GM18861 (cell line): ENCODE data around the gene CXCL16.

ENCODE experiments used
- ATAC-seq: cut with Tn5 transposase; IDR thresholded peaks from one replicate; pipeline ENCODE4 v1.9.1; 2021; ENCODE audit not compliant: unreplicated experiment

The CXCL16 gene, protein sequence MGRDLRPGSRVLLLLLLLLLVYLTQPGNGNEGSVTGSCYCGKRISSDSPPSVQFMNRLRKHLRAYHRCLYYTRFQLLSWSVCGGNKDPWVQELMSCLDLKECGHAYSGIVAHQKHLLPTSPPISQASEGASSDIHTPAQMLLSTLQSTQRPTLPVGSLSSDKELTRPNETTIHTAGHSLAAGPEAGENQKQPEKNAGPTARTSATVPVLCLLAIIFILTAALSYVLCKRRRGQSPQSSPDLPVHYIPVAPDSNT

DNA sequence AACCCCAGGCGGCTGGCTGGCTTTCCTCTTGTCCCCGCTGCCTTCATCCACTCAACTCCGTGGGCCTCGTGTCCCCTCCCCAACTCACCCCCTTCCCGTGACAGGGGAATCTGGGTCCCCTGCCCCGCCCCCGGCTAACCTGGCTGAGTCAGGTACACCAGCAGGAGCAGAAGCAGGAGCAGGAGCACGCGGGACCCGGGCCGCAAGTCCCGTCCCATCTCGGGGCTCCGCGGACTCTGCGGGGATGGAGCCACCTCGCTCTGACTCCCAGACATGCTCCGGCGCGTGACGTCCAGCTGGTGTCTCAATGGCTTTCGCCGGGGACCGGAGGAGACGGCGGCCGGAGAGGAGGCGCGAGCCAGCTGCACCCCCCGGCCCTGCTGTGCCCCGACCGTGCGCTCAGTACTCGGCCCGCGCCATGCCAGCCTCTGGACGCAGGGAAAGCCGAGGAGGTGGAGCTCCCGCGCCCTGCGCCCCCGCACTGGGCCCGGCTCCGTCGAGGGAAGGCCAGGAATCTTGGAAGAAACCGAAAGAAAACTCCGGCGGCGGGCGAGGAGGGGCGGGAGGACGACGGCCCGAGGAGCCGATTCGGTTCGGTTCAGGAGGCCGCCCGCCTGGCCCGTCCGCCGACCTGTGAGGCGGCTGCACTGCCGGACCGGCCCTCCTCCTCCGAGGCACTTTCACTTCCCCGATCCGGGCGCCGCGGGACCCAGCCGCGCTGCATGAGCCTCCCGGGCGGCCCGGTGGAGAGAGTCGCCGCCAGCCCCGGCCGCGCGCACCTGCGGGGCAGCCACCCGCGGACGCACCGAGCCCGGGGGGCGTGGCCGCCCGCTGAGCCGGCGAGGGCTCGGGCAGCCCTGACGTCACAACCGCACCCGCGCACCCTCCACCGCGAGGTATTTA is at the start of gene CXCL16, which contains the start of gene ZMYND15:
Gene CXCL16, minus strand, starts transcription at position 807 of the 903 bp plus-strand sequence. Its CDS starts 589 bp downstream, at position 218.
Gene ZMYND15, plus strand, starts transcription at position 712 of the 903 bp plus-strand sequence. CDS start 716 bp downstream, outside the sequence.
- ATAC-seq: no peak

DNA sequence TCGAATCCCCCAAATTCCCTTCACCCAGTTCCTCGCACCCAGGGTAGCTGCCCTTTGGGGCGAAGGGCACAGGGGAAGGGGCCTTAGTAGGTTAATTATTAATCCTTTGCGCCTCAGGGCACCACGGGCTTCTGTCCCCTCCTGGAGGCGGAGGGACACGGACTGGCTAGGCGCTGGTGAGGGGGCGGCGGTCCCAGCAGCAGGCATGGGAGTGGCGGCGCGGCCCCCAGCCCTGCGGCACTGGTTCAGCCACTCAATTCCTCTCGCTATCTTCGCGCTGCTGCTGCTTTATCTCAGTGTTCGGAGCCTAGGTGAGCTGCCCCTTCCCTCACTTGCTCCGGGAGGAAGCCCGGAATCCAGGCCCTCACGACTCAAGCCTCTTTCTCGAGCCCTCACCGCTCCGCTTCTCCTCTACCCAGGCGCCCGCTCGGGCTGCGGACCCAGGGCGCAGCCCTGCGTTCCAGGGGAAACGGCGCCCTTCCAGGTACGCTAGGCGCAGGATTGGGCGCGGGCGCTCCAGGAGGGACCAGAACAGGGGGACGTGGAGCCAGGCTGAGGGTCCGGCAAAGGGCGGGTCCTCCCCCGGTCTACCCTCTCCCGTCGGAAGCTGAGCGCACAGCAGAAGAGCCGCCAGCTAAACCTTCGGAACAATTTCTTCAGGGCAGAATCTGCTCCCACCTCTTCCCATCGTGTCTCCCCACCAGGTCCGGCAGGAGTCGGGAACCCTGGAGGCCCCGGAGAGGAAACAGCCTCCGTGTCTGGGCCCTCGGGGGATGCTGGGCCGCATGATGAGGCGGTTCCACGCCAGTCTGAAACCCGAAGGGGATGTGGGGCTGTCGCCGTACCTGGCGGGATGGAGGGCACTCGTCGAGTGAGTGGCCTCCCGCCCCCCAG is 49.3 kb upstream of the CXCL16 start, which contains the start of gene GLTPD2:
Gene GLTPD2, plus strand, starts transcription at position 158 of the 894 bp plus-strand sequence. Its CDS starts 48 bp downstream, at position 206.
- no peak for ATAC-seq

DNA sequence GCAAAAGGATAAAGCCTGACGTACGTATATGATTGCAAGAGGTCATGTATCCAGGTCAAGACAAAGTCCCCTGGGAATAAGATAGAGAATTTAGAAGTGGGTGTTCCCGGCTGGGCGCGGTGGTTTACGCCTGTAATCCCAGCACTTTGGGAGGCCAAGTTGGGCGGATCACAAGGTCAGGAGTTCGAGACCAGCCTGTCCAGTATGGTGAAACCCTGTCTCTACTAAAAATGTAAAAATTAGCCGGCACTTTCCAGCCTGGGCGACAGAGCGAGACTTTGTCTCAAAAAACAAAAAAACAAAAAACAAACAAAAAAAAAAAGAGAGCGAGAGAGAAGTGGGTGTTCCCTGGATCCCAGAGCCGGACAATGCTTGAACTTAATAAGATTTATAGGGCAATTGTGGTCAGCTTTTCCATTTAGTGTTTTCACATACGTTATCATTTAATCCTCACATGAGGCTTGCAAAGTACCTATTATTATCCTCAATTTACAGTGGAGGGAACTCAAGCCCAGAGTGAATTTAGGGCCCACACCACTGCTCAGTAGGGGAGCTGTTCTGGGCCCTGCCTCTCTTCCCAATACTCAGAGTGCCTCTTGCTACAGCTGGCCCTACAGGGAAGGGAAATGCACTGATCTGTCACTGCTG is 48.6 kb upstream of the CXCL16 start:
- no peak for ATAC-seq

DNA sequence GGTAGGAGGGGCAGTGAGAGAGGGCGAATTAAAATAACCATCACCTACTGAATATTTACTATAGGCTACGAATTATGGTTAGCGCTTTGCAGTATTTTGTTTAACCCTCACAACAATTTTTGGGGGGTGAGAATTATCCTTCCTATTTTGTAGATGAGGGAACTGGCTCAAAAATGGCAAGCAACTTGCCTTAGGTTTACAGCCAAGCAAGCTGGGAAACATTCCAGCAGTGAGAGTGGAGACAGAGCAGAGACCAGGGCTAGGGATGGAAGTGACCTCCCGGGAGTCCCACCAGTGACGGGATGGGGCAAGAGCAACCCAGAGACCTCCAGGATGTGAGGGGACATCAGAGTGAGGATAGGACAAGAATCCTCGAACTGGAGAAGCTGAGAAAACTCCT is 46.8 kb upstream of the CXCL16 start:
- no peak for ATAC-seq

DNA sequence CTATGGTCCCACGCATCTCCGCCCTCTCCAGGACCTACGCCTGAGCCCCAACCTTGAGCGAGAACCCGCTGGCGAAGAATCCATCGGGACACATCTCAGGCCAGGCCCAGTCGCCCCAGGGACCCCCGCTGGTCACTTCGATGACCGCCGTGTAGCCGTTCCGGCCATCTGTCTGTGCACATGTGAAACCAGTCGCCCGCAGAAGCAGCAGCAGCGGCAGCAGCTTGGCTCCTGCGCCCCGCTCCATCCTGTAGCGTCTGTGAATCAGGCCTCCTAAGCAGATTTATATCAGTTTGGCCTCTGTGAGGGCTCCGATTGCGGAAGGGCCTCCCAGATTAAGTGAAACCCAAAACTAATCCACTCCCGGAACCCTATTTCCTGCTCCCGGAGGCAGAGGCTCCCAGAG is 46.4 kb upstream of the CXCL16 start, which contains the start of gene VMO1:
Gene VMO1, minus strand, starts transcription at position 259 of the 406 bp plus-strand sequence. Its CDS starts 12 bp downstream, at position 247.
- no peak for ATAC-seq

DNA sequence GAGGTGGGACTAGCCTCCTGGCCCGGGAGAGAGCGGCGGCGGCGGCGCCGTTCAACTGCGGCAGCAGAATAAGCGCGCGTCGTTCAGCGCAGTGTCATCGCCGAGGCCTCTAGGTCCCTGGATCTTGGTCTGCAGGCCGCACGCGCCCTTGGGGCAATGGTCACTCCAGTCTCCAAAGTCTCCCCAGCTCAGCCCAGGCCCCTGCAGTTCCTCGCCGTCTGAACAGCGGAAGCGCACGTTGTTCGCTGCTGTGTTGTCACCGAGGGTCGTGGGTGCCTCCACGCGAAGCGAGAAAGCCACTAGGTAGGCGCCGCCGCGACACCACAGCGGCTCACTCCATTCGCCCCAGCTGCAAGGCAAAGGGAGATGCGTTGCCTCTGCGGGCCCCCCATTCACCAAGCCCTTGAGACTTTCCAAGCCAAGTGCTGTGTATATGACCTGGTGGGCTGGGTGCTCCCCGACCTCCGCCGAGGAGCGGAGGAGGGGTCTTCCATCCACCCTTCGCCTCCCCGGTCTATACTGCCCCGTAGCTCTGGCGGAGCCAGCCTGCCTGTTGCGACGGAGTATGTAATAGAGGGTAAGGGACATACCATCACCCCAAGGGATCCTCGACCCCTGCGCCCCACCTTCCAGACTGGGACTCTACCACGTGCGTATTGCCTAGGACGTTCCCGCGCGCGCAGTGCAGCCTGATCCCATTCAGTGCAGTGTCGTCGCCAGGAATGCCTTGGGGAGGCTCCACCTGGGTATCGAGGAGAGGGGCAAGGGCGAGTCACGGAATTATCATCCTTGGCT is 45.8 kb upstream of the CXCL16 start:
- ATAC-seq: no peak

DNA sequence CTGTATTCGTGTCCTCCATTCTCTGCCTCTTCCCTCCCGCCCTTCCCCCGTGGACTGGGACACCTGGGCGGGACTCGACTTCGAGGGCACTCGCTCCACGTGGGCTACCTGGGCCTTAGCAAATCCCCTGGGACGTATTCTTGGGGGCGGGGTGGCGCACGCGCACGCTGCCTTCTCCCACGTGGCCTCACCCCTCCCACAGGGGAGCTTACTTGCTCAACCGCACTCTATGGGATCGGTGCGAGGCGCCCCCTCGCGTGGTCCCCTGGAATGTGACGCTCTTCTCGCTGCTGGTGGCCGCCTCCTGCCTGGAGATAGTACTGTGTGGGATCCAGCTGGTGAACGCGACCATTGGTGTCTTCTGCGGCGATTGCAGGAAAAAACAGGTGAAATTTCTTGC is 42.9 kb upstream of the CXCL16 start:
- no peak for ATAC-seq

DNA sequence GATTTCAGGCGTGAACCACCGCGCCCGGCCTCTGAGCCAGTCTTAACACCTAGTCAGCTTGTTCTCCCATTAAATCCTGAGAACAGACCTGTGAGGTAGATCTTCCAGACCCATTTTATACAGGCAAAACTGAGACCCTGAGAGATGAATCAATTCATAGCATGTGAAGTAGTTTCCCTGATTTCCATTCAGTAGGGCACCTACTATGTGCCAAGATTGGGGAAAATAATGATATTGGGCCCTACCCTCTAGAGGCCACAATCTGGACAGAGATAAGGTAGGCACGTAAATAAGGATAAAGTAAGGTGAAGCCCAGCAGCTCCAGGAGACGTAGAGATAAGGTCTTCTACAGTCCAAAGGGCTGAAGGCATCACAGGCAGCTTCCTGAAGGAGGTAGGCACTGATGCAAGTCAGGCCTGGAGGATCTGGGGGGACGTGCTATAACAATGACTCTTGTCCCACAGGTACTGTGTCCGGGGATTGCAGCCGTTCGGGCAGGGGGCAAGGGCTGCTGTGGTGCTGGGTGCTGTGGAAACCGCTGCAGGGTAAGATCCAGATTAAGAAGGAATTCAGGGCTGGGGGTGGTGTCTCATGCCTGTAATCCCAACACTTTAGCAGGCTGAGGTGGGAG is 40.7 kb upstream of the CXCL16 start:
- ATAC-seq: no peak

DNA sequence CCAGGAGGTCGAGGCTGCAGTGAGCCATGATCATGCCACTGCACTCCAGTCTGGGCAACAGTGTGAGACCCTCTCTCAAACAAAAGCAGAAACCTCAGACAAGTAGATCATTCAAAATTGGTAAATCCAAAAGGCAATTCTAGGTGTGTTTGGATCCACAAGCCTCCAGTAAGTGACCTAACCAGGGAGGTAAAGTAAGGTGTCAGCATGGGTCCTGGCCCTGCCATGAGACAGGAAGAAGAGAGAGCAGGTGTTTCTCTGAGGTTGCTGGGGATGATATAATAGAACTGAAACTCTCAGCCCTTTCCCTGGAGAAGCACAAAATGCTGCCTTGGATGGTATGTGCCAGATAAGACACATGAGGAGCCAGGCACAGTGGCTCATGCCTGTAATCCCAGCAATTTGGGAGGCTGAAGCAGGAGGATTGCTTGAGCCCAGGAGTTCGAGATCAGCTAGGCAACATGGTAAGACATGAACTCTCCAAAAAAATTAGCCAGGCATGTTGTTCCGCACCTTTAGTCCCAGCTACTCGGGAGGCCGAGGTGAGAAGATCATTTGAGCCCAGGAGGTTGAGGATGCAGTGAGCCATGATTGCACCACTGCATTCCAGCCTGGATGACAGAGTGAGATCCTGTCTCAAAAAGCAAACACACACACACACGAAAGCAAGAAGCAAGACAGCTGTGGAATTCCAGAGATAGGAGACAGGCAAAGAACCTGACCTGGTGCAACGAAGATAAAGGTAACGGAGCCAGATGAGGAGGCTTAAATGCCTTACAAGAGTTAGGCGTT is 38.4 kb upstream of the CXCL16 start:
- no peak for ATAC-seq

DNA sequence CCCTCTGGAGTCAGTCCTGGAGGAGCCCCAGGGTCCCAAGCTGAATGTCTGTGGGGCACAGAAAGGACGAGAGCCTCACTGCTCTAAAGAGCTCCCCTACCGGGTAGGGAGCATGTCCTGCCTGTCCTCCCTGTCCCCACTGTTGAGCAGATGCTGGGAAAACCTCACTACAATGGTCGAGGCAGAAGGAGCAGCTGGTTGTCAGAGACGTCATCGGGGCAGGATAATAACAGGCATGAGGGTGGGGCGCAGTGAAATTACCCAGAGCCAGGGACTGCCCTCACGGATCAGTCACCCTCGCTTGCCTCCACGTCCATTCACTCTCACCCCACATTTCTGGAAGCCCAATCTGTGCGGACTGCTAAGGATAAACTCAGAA is 32.5 kb upstream of the CXCL16 start:
- ATAC-seq: no peak

DNA sequence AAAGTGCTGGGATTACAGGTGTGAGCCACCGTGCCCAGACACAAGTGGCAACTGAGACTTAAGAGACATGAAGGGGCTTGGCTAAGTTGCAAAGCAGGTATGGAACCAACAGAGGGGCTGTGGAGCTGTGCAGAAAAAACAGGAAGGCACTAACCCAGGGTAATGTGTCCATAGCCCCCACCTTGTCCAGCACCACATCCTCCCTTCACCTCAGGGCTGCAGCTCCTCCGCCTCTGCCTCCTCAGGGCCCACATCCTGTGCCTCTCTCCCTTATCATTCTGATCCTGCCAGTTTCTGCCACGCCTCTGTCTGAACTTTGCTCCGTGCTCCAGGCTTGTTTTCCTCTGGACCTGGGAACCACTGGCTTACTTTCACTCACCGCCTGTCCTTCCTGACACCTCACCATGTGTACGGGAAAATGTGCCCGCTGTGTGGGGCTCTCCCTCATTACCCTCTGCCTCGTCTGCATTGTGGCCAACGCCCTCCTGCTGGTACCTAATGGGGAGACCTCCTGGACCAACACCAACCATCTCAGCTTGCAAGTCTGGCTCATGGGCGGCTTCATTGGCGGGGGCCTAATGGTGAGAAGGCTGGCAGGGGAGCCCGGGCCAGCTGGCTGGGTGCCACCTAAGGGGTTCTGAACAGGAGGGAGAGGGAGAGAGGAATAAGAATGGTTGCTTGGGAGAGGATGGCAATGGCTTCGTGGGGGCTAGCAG is 31.9 kb upstream of the CXCL16 start, which contains the start of gene TM4SF5:
Gene TM4SF5, plus strand, starts transcription at position 368 of the 716 bp plus-strand sequence. Its CDS starts 37 bp downstream, at position 405.
- no peak for ATAC-seq

DNA sequence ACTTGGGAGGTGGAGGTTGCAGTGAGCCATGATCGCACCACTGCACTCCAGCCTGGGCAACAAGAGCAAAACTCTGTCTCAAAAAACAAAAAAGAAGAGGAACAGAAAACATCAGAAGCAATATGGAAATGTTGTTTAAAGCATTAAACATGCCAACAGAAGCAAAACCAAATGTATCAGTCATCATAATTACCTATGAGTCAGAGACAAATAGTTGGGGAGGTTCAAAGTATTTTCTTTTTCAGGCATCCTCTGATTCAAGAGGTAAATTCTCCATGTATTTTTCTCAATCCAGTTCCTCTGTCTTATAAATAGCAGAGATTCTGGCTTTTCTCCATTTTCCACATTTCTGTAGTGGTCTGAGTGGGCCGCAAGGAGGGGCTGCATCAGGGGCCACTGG is 29.9 kb upstream of the CXCL16 start:
- no peak for ATAC-seq

DNA sequence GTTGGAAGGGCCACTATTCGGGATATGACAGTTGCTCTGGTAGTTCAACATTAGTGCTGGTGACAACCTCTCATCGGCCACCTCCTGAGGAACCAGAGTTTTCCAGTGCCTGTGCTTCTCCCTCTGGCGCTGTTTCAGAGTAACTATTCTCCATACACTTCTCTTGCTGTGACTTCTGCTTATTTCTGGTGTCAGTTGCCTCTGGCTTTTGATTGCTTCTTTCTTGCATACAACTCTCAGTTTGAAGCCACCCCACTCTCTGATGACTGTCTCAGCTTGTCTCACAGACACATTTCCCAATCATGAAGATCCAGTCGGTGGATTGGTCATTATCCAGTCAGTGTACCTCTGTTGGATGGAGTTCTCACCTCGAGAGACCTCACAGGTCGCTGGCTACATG is 28.6 kb upstream of the CXCL16 start:
- ATAC-seq: no peak

DNA sequence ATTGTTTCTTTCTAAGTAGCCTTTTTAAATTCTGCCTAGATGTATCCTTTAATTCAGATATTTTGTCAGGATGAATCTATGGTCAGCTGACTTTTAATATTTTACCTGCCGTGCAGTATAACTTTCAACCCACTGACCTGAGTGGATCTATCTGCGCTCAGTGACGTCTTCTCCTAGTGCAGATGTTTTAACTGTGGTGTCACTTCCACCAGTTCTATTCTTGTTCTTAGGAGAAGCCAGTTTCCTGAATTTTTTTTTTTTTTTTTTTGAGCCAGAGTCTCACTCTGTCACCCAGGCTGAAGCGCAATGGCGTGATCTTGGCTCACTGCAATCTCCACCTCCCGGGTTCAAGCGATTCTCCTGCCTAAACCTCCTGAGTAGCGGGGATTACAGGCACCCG is 27.0 kb upstream of the CXCL16 start:
- ATAC-seq: no peak

DNA sequence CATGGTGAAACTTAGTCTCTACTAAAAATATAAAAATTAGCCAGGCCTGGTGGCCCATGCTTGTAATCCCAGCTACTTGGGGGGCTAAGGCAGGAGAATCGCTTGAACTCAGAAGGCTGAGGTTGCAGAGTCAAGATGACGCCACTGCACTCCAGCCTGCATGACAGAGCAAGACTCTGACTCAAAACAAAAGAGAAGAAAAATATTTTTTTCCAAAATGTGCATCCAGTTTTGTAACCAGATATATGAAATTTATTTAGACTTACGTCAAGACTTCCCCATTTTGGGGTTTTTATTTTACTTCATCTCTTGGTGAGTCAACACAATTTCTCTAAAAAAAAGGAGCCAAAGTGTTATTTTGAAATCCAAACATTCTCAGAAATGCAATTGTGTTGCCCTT is 26.5 kb upstream of the CXCL16 start:
- no peak for ATAC-seq

DNA sequence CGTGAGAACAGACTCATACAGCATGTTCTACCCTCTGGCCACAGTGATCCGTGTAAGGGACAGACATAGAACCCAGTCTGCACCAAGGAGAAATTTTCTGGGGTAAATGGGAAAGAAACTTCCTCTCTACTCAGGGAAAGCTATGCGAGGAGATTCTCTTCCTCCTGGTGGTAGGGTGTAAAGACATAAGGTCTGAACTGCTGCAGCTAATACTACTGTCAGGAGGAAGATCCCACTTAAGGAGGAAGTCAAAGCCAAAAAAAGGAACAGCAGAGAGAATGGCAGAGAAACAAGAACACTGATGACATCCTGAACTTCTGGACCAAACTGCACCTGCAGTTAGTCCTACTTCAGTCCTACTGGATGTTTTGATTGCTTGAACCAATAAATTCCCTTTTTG is 24.9 kb upstream of the CXCL16 start:
- ATAC-seq: no peak

DNA sequence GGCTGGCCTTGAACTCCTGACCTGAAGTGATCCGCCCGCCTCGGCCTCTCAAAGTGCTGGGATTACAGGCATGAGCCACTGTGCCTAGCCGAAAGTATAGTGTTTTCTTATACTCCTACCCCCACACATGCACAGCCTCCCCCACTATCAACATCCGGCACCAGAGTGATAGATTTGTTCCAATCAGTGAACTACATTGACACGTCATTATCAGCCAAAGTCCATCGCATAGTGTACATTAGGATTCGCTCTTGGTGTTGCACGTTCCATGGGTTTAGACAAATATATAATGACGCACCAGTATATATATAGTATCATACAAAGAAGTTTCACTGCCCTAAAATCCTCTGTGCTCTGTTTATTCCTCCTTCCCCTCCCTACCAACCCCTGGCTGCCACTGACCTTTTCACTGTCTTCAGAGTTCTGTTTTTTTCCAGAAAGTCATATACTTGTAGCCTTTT is 20.1 kb upstream of the CXCL16 start:
- no peak for ATAC-seq
